Vagina (tissue), 2 donors: ENCODE measurements around the gene CCDC33. TPM values are rescaled to one million over a fixed set of nuclear protein-coding genes. Genes with fewer than 3 reads are reported as not detected.

Source experiments
- DNase-seq, 2 donors: peaks; one replicate each; pipeline ENCODE4 v3.0.0-alpha.2; 2017; ENCODE audit errors: extremely low spot score in 2 of 2
- H3K27ac ChIP-seq: fragments of 200-600 bp; sonication (generic); one replicate; pipeline ENCODE4 v1.5.1; 2019
- H3K27me3 ChIP-seq: fragments of 200-600 bp; sonication (generic); one replicate; pipeline ENCODE4 v1.5.1; 2019
- H3K36me3 ChIP-seq, 2 donors: fragments of 200-600 bp; sonication (generic); one replicate each; pipeline ENCODE4 v1.5.1; 2017 to 2019
- H3K4me1 ChIP-seq: fragments of 200-600 bp; sonication (generic); one replicate; pipeline ENCODE4 v1.5.1; 2019
- H3K4me3 ChIP-seq, 2 donors: fragments of 200-600 bp; sonication (generic); 1 replicate in 1 of 2; 2 replicates in 1 of 2; pipeline ENCODE4 v1.5.1; 2016 to 2019
- H3K9me3 ChIP-seq: fragments of 200-600 bp; sonication (generic); one replicate; pipeline ENCODE4 v1.5.1; 2019
- POLR2A ChIP-seq, 2 donors: fragments of 450-650 bp; IDR thresholded peaks; one replicate each; pipeline ENCODE4 v1.6.1; 2017; ENCODE audit warnings: antibody characterized with exemption in 2 of 2, mild to moderate bottlenecking in 2 of 2, moderate library complexity in 2 of 2
- POLR2AphosphoS5 ChIP-seq, 2 donors: sonication (generic); formaldehyde crosslinking; IDR thresholded peaks; one replicate each; pipeline ENCODE4 v1.9.0; 2017; ENCODE audit warnings: antibody characterized with exemption in 2 of 2, mild to moderate bottlenecking in 2 of 2, low read depth in 1 of 2; ENCODE audit not compliant: insufficient read depth in 1 of 2
- intact Hi-C: fragments of 100-400 bp; cut with DNase I; formaldehyde crosslinking; loops from one replicate; pipeline ENCODE4 v1.15.1; 2023
- total RNA-seq: library from RNA; depleted of rRNA; stranded (reverse); fragments of >200 nt; gene quantifications from one replicate; pipeline ENCODE4 v1.2.3, GENCODE V29; 2016
- TF ChIP-seq, protein P1 (sequence below), 3 experiments: fragments of 450-650 bp in 2 of 3; fragments of 200-600 bp in 1 of 3; sonication (generic) in 1 of 3; IDR thresholded peaks; one replicate each; pipeline ENCODE4 v1.5.1; 2017 to 2019; ENCODE audit warnings: antibody characterized with exemption in 3 of 3, mild to moderate bottlenecking in 2 of 3, moderate library complexity in 2 of 3

The CCDC33 gene
- total RNA-seq, 1 donor from 2014 or later: not detected

DNA sequence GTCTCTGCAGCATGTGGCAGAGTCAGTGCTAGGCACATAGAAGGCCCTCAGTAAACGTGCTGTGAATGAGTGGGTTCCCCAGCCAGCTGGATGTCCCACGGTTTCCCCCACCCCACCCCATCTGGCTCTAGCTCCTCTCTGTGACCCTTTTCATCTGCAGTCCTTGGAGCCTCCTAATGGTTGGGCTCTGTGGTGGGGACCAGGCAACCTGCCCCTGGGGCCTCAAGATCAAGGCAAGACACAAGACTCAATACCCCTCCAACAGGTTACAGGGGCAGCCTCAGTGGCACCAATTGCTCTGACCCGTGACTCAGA, 148.4 kb downstream of the CCDC33 start:
- no peak for TF ChIP-seq POLR2AphosphoS5 (IDR thresholded peaks at IDR 0.05; ENCODE audit: insufficient read depth in 1 of 2, low read depth in 1 of 2)
- no peak for TF ChIP-seq POLR2A (IDR thresholded peaks at IDR 0.05)
- TF ChIP-seq, protein P1, sequence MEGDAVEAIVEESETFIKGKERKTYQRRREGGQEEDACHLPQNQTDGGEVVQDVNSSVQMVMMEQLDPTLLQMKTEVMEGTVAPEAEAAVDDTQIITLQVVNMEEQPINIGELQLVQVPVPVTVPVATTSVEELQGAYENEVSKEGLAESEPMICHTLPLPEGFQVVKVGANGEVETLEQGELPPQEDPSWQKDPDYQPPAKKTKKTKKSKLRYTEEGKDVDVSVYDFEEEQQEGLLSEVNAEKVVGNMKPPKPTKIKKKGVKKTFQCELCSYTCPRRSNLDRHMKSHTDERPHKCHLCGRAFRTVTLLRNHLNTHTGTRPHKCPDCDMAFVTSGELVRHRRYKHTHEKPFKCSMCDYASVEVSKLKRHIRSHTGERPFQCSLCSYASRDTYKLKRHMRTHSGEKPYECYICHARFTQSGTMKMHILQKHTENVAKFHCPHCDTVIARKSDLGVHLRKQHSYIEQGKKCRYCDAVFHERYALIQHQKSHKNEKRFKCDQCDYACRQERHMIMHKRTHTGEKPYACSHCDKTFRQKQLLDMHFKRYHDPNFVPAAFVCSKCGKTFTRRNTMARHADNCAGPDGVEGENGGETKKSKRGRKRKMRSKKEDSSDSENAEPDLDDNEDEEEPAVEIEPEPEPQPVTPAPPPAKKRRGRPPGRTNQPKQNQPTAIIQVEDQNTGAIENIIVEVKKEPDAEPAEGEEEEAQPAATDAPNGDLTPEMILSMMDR (IDR thresholded peaks at IDR 0.05): no peak
- Histone ChIP-seq H3K36me3 (no peaks in the 10 kb centered on the region), H3K4me1 (no peaks in the 10 kb centered on the region), H3K27ac (no peak overlapping the region), H3K4me3 (no peak overlapping the region), H3K9me3 (no peaks in the 10 kb centered on the region), H3K27me3 (no peaks in the 10 kb centered on the region)
- DNase-seq: no peak
- intact Hi-C loops: no loop called here

DNA sequence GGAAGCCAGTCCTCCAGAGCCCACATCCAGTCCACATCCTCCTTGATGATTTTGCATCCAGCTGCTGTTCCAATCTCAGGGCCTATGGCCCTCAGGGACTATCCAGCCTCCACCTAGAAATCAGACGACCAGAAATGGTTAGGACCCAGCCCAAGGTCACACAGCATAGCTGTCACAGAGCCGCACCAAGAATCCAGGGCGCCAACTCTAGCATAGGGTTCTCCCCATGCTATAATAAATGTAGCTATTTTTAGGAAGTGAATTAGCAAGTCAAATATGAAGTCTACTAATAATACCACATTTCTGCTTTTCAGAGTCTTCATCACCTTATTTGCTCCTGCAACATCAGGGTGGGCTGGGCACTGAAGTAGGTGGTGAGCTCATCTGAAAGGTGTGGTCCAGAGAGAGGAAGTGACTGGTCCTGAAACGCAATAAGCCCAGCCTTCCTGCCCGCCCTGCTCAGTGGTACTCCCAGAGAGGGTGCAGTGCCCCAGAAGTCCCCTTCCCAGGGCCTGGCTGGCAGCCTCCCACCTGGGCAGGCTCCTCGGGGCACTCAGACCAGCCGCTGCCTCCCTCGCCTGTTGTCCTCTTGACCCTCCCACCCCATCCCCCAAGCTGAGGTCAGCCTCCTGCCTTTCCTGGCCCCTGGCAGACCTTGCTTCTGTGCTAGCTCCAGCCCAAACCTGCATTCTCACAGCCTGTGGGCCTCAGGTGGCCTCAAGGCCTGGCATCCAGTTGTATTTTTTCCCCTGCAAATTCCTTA, 148.9 kb downstream of the CCDC33 start:
- H3K27me3 ChIP-seq: no peaks in the 10 kb centered on the region
- no peak for TF ChIP-seq POLR2AphosphoS5 (IDR thresholded peaks at IDR 0.05; ENCODE audit: insufficient read depth in 1 of 2, low read depth in 1 of 2)
- no peak for TF ChIP-seq POLR2A (IDR thresholded peaks at IDR 0.05)
- TF ChIP-seq, protein P1 (IDR thresholded peaks at IDR 0.05): no peak
- no peaks in the 10 kb centered on the region for H3K4me1 ChIP-seq
- H3K4me3 ChIP-seq: no peak overlapping the region
- H3K27ac ChIP-seq: peak overlapping the region; percentile 12
- no peaks in the 10 kb centered on the region for H3K36me3 ChIP-seq
- H3K9me3 ChIP-seq: no peaks in the 10 kb centered on the region
- DNase-seq: no peak
- intact Hi-C loops: no loop called here

DNA sequence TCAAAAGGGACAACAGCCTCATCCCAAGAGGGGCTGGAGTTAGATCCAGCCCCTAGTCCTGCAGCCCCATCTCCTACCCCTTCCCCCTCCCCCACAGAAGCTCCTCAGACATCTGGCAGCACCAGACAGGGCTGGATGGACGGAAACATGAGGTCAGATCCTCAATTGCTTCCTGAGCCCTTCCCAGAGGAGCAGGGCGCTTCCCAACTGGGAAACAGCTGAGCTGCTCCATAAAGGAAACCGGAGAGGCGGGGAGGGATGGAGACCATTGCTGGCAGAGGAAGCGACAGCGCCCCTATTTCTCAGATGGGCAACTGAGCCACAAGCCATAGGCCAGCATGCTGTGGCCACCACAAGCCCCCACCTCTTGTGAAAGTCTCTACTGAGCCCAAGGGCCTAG, 149.6 kb downstream of the CCDC33 start:
- Histone ChIP-seq H3K4me3 (no peak overlapping the region), H3K36me3 (no peaks in the 10 kb centered on the region), H3K27ac (peak overlapping the region; percentile 12), H3K4me1 (no peaks in the 10 kb centered on the region), H3K27me3 (no peaks in the 10 kb centered on the region), H3K9me3 (no peaks in the 10 kb centered on the region)
- no peak for DNase-seq
- no peak for TF ChIP-seq POLR2A (IDR thresholded peaks at IDR 0.05)
- TF ChIP-seq POLR2AphosphoS5 (IDR thresholded peaks at IDR 0.05; ENCODE audit: insufficient read depth in 1 of 2, low read depth in 1 of 2): no peak
- TF ChIP-seq, protein P1 (IDR thresholded peaks at IDR 0.05): no peak
- intact Hi-C loops: no loop called here

Other genes starting within 250 kb of the CCDC33 start
- gene STOML1, start 244.0 kb upstream of the CCDC33 start, total RNA-seq: 15.0 TPM
- gene PML, start 241.6 kb upstream of the CCDC33 start, total RNA-seq: 107 TPM
- 0.25 TPM for gene GOLGA6A, start 153.8 kb upstream of the CCDC33 start, total RNA-seq
- gene ISLR2, start 105.7 kb upstream of the CCDC33 start, total RNA-seq: 3.4 TPM
- gene ISLR, start 62.6 kb upstream of the CCDC33 start, total RNA-seq: 208 TPM
- gene STRA6, start 33.5 kb upstream of the CCDC33 start, total RNA-seq: 0.98 TPM
- 8.8 TPM for gene CYP11A1, start 131.3 kb downstream of the CCDC33 start, total RNA-seq
- gene SEMA7A, start 197.6 kb downstream of the CCDC33 start, total RNA-seq: 3.9 TPM
- gene UBL7, start 224.8 kb downstream of the CCDC33 start, total RNA-seq: 39.8 TPM